SIG-M5 treated with dmso at 0.1 percent for 504 hours (cell line): ENCODE results near the gene GCK.

Experiments
- DNase-seq: peaks from one replicate; lab custom pipeline; 2025; ENCODE audit not compliant: unreplicated experiment; lab: John Stamatoyannopoulos, UW

GCK gene

DNA sequence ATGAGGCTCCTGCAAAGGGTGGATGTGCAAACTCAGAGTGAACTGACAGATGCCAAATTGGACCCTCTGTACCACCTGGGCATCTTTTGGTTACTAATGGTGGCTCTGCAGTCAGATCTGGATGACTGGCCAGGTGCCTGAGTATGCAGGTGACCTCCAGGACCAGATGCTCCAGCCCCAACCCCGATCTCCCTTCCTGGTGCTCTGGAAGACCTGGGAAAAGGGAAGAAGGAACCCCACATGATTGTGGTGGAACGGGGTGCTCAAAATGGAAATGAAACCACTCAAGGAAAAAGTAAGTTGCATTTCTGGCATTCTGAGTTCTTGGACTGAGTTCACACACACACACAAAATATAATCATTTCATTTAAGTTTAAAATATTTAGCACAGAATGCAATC is 94.9 kb downstream of the GCK start:
- no peak for DNase-seq
